Keratinocyte (primary cell): ENCODE results near the gene RNLS.

Source experiments
- CTCF ChIP-seq, 3 experiments: IDR thresholded peaks in 1 of 3; conservative IDR thresholded peaks in 1 of 3; optimal IDR thresholded peaks in 1 of 3; 2 replicates in 2 of 3; 3 replicates in 1 of 3; pipeline versions ENCODE3 to v1.5.1; 2011; ENCODE audit warnings: low read length in 3 of 3, mild to moderate bottlenecking in 3 of 3, moderate library complexity in 2 of 3, control low read depth in 1 of 3, inconsistent platforms in 1 of 3; ENCODE audit not compliant: insufficient read depth in 2 of 3; ENCODE audit errors: extremely low read depth in 1 of 3
- EZH2 ChIP-seq: IDR thresholded peaks from one replicate; pipeline ENCODE4 v1.6.1; 2012; ENCODE audit warnings: inconsistent platforms, mild to moderate bottlenecking, low read length, moderate library complexity

GRCh38 chr10:88311264-88311663 lies 271.9 kb downstream of the RNLS start:
- no peak for TF ChIP-seq CTCF (optimal IDR thresholded peaks at IDR 0.05 in 1 of 3, IDR thresholded peaks at IDR 0.05 in 1 of 3, conservative IDR thresholded peaks at IDR 0.05 in 1 of 3; ENCODE audit: extremely low read depth in 1 of 3, insufficient read depth in 2 of 3, low read length in 3 of 3)
- no peak for TF ChIP-seq EZH2
